ENCODE results near the gene SLAIN1. TPM values are rescaled to one million over a fixed set of nuclear protein-coding genes. Genes with fewer than 3 reads are reported as not detected.

SLAIN1 gene
- polyA plus RNA-seq, 3 donors, result 0.43 to 1.4 (median 0.75) TPM

DNA sequence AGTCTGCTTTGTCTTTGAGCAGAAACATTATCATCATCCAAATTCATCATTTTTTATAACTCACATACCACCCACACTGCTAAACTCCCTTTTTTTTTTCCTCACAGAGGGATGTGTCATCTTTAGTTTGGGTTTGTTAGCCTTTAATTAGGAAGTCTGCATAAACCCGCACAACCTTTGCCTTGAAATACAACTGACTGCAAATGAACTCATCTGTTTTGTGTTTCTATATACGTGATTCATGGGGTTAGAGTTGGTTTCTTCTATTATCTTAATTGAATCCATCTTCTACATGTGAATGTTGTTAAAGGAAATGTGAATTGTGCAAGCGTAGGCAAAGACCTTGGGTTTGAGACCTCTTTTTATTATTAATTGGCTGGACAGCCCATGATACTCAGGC is 102.7 kb downstream of the SLAIN1 start:
- Mint-ChIP-seq H3K4me3 (no peak overlapping the region), H3K27me3 (ENCODE audit: low read depth in 3 of 3) (peaks cover 0 to 1% (median 0%) of the 10 kb centered on the region in 3 donors), H3K27ac (no peak overlapping the region), H3K4me1 (no peaks in the 10 kb centered on the region), H3K9me3 (no peaks in the 10 kb centered on the region), H3K36me3 (no peaks in the 10 kb centered on the region)
- H3K4me1 ChIP-seq (ENCODE audit: control insufficient read depth in 1 of 2, insufficient read depth in 2 of 2, low read length in 2 of 2), result no peaks in the 10 kb centered on the region
- no peaks in the 10 kb centered on the region for H3K9me3 ChIP-seq (replicated peaks in 1 of 2; ENCODE audit: control insufficient read depth in 1 of 2, insufficient read depth in 1 of 2, low read length in 2 of 2)
- H3K4me3 ChIP-seq (replicated peaks in 1 of 3; ENCODE audit: low read depth in 2 of 3, low read length in 3 of 3), result no peak overlapping the region
- H3K4me2 ChIP-seq (replicated peaks; ENCODE audit: extremely low read depth, low read length, poor library complexity, severe bottlenecking), result no peak overlapping the region
- intact Hi-C loops (cut with micrococcal nuclease), result no loop called here
- H3K27me3 ChIP-seq (ENCODE audit: control insufficient read depth in 2 of 2, insufficient read depth in 2 of 2, low read length in 2 of 2), result no peaks in the 10 kb centered on the region
- no peak overlapping the region for H2AFZ ChIP-seq (ENCODE audit: insufficient read depth, low read depth, low read length, poor library complexity, severe bottlenecking)
- H3K9ac ChIP-seq (ENCODE audit: insufficient read depth, low read length, poor library complexity, severe bottlenecking), result no peak overlapping the region
- H3K27ac ChIP-seq (ENCODE audit: low read depth in 1 of 2, low read length in 2 of 2), result no peak overlapping the region
- WGBS (ENCODE audit: insufficient coverage), result no CpG with 5 or more reads among the region's 3 CpGs
- TF ChIP-seq, protein P1, sequence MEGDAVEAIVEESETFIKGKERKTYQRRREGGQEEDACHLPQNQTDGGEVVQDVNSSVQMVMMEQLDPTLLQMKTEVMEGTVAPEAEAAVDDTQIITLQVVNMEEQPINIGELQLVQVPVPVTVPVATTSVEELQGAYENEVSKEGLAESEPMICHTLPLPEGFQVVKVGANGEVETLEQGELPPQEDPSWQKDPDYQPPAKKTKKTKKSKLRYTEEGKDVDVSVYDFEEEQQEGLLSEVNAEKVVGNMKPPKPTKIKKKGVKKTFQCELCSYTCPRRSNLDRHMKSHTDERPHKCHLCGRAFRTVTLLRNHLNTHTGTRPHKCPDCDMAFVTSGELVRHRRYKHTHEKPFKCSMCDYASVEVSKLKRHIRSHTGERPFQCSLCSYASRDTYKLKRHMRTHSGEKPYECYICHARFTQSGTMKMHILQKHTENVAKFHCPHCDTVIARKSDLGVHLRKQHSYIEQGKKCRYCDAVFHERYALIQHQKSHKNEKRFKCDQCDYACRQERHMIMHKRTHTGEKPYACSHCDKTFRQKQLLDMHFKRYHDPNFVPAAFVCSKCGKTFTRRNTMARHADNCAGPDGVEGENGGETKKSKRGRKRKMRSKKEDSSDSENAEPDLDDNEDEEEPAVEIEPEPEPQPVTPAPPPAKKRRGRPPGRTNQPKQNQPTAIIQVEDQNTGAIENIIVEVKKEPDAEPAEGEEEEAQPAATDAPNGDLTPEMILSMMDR (IDR thresholded peaks at IDR 0.05), result no peak
- no peak for DNase-seq
- no peaks in the 10 kb centered on the region for H3K79me2 ChIP-seq (ENCODE audit: insufficient read depth, low read length)
- no peaks in the 10 kb centered on the region for H4K20me1 ChIP-seq (ENCODE audit: insufficient read depth, low read length)
- no peaks in the 10 kb centered on the region for H3K36me3 ChIP-seq (replicated peaks in 1 of 2; ENCODE audit: control insufficient read depth in 1 of 2, insufficient read depth in 2 of 2, low read length in 2 of 2)

DNA sequence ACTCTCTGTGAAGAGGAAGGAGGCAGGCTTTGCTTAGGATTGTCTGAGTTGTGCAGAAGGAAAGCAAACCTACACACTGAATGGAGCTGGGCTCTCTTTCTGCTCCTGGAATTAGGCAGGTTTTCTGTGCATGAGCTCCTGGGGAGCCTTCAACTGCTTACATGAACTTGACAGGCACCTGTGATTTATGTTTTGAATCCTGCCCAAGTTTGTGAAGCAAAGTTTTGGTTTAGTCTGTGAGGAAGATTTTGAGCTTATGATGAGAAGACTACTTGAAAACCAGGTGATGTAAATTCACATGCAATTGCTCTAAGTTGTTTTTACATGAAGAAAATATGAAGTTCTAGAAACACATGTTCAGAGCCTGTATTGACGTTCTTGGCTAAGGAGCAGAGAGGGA is 109.0 kb downstream of the SLAIN1 start:
- no peaks in the 10 kb centered on the region for H3K79me2 ChIP-seq (ENCODE audit: insufficient read depth, low read length)
- H3K4me2 ChIP-seq (replicated peaks; ENCODE audit: extremely low read depth, low read length, poor library complexity, severe bottlenecking), result no peak overlapping the region
- Mint-ChIP-seq H3K36me3 (no peaks in the 10 kb centered on the region), H3K4me1 (peaks cover 8% of the 10 kb centered on the region), H3K4me3 (no peak overlapping the region), H3K27ac (no peak overlapping the region), H3K27me3 (ENCODE audit: low read depth in 3 of 3) (peaks cover 0 to 1% (median 0%) of the 10 kb centered on the region in 3 donors), H3K9me3 (no peaks in the 10 kb centered on the region)
- no peak for DNase-seq
- intact Hi-C loops (cut with micrococcal nuclease), result no loop called here
- no peaks in the 10 kb centered on the region for H4K20me1 ChIP-seq (ENCODE audit: insufficient read depth, low read length)
- no peaks in the 10 kb centered on the region for H3K27me3 ChIP-seq (ENCODE audit: control insufficient read depth in 2 of 2, insufficient read depth in 2 of 2, low read length in 2 of 2)
- no peaks in the 10 kb centered on the region for H3K9me3 ChIP-seq (replicated peaks in 1 of 2; ENCODE audit: control insufficient read depth in 1 of 2, insufficient read depth in 1 of 2, low read length in 2 of 2)
- TF ChIP-seq, protein P1 (IDR thresholded peaks at IDR 0.05), result no peak
- no peak overlapping the region for H3K9ac ChIP-seq (ENCODE audit: insufficient read depth, low read length, poor library complexity, severe bottlenecking)
- H2AFZ ChIP-seq (ENCODE audit: insufficient read depth, low read depth, low read length, poor library complexity, severe bottlenecking), result no peak overlapping the region
- WGBS (ENCODE audit: insufficient coverage), result no CpG with 5 or more reads among the region's 1 CpG
- H3K4me1 ChIP-seq (ENCODE audit: control insufficient read depth in 1 of 2, insufficient read depth in 2 of 2, low read length in 2 of 2), result peaks cover 8 to 9% of the 10 kb centered on the region in 2 donors
- H3K27ac ChIP-seq (ENCODE audit: low read depth in 1 of 2, low read length in 2 of 2), result no peak overlapping the region
- H3K4me3 ChIP-seq (replicated peaks in 1 of 3; ENCODE audit: low read depth in 2 of 3, low read length in 3 of 3), result no peak overlapping the region
- no peaks in the 10 kb centered on the region for H3K36me3 ChIP-seq (replicated peaks in 1 of 2; ENCODE audit: control insufficient read depth in 1 of 2, insufficient read depth in 2 of 2, low read length in 2 of 2)

Measured in CD14-positive monocyte (primary cell).